Measurements from ENCODE around the gene SMAD7.

- TF ChIP-seq, protein P1, sequence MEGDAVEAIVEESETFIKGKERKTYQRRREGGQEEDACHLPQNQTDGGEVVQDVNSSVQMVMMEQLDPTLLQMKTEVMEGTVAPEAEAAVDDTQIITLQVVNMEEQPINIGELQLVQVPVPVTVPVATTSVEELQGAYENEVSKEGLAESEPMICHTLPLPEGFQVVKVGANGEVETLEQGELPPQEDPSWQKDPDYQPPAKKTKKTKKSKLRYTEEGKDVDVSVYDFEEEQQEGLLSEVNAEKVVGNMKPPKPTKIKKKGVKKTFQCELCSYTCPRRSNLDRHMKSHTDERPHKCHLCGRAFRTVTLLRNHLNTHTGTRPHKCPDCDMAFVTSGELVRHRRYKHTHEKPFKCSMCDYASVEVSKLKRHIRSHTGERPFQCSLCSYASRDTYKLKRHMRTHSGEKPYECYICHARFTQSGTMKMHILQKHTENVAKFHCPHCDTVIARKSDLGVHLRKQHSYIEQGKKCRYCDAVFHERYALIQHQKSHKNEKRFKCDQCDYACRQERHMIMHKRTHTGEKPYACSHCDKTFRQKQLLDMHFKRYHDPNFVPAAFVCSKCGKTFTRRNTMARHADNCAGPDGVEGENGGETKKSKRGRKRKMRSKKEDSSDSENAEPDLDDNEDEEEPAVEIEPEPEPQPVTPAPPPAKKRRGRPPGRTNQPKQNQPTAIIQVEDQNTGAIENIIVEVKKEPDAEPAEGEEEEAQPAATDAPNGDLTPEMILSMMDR (conservative IDR thresholded peaks at IDR 0.05; ENCODE audit: low read depth, low read length), result no peak
- no peak for TF ChIP-seq EZH2 (IDR thresholded peaks at IDR 0.05; ENCODE audit: borderline replicate concordance, low read depth, low read length, poor library complexity, severe bottlenecking)
Measured at GRCh38 chr18:48939205-48940097, 11.3 kb downstream of the SMAD7 start.

Measured in A673 (cell line).